Pulmonary artery endothelial cell (primary cell): Measurements from ENCODE around the gene DPEP2NB. TPM values are rescaled to one million over a fixed set of nuclear protein-coding genes. Genes with fewer than 3 reads are reported as not detected.
"Not testable (repeated sequence)": the region's sequence is repeated elsewhere in the genome, so short reads cannot be mapped to it uniquely, and the experiment has no call there.

ENCODE experiments used
- DNase-seq: peaks from one replicate; pipeline ENCODE4 v3.0.0-alpha.2; 2011; ENCODE audit warnings: low read depth, low spot score
- total RNA-seq: library from RNA; depleted of rRNA; stranded (reverse); fragments of >200 nt; gene quantifications from 2 replicates; pipeline ENCODE4 v1.2.3, GENCODE V29; 2014

Gene DPEP2NB
- total RNA-seq, 1 donor from 2014 or later, result not detected

DNA sequence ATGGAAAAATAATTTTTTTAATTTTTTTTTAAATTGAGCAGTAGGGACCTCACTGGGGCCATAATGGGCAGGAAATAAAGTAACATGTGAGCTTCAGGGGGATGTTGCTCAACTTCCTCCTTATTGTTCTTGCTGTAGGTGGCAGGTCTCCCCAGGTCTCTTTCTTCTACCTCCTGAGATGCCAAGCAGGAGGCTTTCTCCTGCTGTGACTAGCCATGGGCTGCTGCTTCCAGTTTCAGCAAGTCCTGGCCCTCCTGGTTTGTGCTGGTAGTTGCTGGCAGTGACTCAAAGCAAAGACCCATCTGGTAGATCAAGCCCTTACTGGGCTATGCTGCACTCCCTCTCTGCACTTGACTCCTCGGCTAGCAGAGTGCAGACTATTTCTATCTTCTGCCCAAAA is 2.3 kb downstream of the DPEP2NB start:
- DNase-seq, result no peak

DNA sequence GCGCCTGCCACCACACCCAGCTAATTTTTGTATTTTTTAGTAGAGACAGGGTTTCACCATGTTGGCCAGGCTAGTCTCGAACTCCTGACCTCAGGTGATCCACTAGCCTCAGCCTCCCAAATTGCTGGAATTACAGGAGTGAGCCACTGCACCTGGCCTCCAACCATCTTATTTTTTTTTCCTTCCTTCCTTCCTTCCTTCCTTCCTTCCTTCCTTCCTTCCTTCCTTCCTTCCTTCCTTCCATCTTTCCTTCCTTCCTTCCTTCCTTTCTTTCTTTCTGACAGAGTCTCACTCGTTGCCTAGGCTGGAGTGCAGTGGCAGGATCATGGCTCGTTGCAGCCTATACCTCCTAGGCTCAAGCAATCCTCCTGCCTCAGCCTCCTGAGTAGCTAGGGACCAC is 5.8 kb downstream of the DPEP2NB start:
- DNase-seq, result not testable (repeated sequence)

DNA sequence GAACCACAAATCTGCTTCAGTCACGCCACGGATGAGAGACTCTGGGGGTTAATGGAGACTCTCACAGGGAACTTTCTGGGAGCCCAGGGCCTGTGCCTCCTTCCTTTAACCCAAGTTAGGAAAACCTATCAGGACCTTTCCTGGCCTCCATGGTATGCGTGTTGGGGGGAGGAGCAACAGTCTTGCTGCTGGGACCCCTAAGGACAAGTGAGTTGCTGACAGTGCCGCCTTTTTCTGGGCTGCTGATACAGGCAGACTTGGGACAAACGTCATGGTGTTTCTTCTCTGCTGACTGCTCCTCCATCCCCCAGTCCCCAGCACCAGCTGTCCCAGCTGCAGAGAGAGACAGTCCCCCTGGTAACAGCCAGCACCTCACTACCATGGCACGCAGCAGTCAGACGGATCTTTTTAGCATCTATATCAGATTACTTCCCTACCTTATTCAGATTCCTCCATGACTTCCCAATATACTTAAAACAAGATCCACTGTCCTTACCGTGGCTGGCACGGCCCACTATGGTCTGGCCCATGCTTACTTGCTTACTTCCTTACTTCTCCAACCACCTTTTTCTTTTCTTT is 6.5 kb downstream of the DPEP2NB start:
- no peak for DNase-seq

DNA sequence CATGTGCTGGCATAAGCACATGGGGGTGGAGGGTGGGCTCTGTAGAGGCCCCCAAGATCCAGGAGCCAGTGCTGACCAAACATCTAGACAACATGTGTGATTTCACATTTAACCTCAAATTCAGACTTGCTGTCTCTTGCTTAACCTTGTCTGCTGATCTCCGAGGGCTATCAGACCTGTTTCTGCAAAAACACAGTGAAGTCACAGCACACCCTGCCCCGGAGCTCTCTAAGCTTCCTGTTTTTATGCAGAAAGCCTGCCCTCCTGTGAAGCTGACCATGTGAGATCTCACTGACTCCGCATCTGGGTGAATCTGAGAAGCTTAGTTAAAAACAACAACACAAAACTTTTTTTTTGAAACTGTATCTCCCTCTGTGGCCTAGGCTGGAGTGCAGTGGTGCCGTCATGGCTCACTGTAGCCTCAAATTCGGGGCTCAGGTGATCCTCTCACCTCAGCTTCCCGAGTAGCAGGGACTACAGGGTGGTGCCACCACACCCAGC is 9.9 kb downstream of the DPEP2NB start:
- peak; percentile 71 for DNase-seq

DNA sequence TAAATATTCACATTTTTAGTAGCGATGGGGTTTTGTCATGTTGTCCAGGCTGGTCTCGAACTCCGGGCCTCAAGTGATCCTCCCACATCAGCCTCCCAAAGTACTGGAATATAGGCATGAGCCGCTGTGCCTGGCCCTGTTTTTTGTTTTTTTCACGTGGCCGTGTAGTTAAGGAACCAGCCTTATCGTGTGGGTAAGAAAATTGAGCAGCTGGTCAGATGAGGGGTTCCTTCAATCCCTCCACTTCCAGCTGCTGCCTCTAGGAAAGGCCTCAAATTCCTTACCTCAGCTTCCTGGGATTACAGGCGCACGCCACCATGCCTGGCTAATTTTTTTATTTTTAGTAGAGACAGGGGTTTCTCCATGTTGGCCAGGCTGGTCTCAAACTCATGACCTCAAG is 10.5 kb downstream of the DPEP2NB start:
- DNase-seq, result no peak

DNA sequence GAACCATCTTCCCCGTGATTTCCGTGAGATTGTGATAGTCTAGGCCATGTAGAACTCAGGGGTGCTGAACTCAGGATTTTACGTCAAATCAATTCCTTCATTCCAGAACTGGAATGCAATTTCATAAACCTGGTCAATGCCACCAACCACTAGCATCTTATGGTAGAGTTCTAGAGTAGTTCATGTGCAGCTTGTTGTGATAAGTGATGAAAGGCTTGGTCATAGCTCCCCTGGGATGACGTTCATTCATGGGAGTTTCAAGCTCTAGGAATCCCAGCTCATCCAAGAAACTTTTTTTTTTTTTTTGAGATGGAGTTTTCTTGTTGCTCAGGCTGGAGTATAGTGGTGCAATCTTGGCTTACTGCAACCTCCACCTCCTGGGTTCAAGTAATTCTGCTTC is 12.7 kb downstream of the DPEP2NB start:
- DNase-seq, result no peak

DNA sequence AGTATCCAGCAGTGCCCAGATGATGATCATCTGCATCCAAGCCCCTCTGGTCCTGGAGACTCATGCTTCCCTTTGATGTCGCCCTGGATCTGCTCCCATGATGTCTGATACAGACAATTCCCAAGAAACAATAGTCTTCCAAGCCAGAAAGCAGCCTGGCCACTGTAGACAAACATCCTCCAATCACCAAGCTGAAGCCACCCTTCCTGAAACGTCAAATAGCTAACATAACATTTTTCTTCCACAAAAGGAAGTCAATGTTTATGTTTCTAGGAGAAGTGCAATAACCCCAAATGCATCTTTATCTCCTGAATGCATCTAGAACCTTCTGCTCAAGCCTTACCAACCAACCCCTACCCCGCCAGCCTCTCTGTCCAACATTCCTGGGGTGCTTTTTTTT is 15.3 kb downstream of the DPEP2NB start:
- DNase-seq, result no peak

DNA sequence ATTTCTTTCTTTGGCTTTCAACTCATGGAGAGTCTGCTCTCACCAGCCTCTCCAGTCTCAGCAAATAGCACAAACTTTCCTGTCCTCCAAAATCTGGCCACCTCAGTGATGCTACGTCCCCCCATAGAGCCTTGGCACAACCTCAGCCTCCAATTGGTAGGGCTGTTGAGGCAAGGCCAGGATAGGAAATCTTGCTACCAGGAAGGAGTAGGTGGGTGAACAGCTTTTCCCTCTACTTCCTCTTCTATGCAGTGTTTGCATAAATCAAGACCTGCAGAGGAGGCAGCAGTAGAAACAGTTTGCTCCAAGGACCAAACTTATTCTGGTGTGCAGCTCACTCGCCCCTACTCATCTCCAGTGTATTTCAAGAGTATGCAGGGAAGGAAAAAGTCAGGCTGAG is 15.7 kb downstream of the DPEP2NB start:
- no peak for DNase-seq

DNA sequence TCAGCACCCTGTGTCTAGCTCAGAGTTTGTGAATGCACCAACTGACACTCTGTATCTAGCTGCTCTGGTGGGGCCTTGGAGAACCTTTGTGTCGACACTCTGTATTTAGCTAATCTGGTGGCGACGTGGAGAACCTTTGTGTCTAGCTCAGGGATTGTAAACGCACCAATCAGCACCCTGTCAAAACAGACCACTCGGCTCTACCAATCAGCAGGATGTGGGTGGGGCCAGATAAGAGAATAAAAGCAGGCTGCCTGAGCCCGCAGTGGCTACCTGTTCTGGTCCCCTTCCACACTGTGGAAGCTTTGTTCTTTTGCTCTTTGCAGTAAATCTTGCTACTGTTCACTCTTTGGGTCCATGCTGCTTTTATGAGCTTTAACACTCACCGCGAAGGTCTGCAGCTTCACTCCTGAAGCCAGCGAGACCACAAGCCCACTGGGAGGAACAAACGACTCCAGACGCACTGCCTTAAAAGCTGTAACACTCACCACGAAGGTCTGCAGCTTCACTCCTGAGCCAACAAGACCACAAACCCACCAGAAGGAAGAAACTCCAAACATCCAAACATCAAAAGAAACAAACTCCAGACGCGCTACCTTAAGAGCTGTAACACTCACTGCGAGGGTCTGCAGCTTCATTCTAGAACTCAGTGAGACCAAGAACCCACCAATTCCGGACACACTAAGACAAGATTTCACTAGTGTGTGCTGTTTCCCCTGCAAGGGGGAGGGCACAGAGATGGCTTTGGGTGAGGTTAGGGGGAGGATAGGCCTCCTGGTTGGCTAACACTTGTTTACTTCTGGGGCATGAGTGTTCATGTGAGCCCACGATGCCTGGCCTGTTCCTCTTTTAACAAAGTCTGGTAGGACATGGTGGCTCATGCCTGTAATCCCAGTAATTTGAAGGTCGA is 16.7 kb downstream of the DPEP2NB start, which contains the start of gene DPEP2:
Gene DPEP2, minus strand, starts transcription at position 706 of the 910 bp plus-strand sequence. CDS start 6,272 bp downstream, outside the sequence.
- DNase-seq, result not testable (repeated sequence)

DNA sequence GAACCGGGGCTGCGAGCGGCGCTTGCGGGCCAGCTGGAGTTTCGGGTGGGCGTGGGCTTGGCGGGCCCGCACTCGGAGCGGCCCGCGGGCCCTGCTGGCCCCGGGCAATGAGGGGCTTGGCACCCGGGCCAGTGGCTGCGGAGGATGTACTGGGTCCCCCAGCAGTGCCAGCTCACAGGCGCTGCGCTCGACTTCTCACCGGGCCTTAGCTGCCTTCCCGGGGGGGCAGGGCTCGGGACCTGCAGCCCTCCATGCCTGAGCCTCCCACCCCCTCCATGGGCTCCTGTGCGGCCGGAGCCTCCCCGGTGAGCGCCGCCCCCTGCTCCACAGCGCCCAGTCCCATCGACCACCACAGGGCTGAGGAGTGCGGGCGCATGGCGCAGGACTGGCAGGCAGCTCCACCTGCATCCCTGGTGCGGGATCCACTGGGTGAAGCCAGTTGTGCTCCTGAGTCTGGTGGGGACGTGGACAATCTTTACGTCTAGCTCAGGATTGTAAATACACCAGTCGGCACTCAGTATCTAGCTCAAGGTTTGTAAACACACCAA is 17.4 kb downstream of the DPEP2NB start:
- not testable (repeated sequence) for DNase-seq

DNA sequence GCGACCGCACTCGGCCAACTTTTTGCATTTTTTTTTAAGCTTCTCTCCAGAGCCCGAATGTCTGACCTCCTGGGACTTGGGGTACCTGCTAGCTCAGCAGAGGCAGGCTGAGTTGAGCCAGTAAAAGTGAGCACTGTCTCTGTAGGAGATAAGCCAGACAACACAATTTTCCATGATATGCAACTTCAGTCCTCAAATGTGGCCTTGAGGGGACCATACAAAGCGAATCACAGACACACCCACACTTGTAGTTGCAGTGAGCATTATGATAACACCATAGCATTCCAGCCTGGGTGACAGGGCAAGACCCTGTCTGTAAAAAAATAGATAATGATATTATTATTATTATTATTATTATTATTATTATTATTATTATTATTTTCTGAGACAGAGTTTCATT is 19.0 kb downstream of the DPEP2NB start:
- no peak for DNase-seq

DNA sequence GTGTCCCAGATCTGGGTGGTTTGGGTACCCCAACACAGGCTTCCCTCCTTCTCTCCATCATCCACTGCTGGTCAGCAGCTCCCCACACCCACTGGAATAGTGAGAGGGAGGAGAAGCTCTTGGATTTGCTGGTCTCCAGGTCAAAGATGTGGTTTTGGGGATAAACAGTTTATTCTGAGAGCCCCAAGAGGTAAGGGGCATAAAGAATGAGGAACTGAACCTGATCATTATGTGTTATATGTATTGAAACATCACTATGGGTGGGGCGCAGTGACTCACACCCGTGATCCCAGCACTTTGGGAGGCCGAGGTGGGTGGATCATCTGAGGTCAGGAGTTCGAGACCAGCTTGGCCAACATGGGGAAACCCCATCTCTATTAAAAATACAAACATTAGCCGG is 20.3 kb downstream of the DPEP2NB start:
- DNase-seq, result no peak

DNA sequence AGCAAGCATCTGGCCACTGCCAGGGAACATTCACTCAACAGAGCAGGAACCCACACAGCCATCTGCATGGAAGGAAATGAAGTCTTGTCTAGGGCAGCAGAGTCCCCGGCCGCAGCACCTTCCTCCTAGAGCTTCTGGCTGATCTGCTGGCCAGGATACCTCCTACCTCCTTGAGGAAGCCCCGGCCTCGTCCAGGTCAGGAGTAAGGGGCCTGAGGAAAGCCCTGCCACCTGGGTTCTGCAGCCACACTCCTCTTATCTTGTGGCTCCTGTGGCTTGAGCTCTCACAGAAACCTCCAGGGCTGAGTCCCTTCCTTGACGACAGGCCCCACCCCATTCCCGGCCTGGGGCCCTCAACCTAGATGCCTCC is 21.7 kb downstream of the DPEP2NB start:
- DNase-seq, result not testable (repeated sequence)

DNA sequence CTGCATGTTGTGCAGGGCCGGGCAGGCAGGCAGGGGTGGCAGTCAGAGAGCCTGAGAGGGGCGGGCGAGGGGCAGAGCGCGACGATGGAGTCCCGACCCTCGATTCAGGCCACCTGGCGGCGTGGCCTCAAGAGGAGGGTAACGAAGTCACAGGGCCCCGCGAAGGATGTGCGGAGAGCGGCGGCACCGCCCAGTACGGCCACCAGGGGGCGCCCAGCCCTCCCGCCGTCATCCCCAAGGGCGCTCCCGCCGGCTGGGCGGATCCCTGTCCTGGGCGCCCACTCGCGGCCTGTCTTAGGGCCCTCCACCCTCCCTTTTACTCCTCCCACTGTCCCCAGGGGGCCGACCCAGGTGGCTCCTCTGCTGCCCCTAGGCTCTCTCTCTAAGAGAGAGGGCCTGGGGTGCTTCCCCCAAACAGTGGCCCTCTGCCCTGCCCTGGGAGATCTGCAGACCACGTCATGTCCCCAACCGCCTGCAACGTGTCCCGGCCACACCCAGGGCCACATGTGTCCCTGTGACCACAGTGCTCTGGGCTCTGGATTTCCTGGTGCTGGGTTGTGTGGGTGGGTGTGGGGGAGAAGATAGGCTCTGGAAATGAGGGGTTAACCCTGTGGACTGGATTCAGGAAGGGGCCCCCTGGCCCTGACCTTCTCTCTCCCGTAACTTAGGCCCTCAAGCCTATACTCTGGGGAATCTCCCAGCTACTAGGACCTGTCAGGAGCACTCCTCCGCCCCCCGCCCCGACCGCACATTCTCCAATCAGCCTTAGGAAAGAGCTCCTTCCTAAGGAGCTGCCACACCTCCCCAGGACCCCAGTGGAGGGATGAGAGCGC is 22.3 kb downstream of the DPEP2NB start:
- no peak for DNase-seq

DNA sequence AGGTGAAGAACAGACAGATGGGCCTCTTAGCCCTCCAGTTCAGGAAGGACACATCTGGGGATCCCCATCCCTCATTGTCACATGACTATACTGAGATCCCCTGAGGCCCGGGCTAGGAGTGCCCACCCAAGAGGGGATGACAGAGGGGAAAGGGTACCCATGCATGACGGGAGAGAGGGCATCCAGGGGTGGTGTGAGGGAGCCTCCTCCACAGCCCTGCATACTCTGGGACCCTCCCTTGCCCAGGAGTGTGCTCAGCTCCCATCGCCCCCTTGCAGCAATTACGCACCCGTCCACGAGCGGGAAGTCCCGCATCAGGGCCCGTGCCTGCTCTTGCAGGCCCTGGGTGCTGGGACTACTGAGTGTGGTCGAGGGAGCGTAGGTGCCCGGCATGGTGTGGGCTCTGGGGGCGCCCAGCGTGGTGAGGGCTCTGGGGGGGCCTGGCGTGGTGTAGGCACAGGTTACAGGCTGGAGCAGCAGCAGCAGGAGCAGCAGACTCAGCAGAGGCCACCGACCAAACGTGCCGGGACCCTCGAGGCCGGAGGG is 23.0 kb downstream of the DPEP2NB start:
- no peak for DNase-seq

DNA sequence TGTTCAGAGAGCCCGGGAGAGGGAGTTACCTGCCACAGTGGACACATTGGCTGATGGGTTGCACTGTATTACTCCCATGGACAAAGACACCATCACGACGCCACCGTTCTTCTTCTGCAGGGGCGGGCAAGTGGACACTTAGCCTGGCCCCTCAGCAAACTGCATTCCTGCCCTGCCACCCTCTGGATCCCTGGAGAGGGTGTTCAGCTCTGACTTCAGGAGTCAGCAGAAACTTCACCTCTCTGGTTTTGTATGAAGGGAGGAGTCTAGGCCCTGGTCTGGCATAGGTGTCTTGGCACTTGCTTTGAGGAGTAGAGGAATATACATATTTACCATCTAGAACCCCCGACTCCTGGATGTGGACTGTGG is 25.7 kb downstream of the DPEP2NB start:
- no peak for DNase-seq

DNA sequence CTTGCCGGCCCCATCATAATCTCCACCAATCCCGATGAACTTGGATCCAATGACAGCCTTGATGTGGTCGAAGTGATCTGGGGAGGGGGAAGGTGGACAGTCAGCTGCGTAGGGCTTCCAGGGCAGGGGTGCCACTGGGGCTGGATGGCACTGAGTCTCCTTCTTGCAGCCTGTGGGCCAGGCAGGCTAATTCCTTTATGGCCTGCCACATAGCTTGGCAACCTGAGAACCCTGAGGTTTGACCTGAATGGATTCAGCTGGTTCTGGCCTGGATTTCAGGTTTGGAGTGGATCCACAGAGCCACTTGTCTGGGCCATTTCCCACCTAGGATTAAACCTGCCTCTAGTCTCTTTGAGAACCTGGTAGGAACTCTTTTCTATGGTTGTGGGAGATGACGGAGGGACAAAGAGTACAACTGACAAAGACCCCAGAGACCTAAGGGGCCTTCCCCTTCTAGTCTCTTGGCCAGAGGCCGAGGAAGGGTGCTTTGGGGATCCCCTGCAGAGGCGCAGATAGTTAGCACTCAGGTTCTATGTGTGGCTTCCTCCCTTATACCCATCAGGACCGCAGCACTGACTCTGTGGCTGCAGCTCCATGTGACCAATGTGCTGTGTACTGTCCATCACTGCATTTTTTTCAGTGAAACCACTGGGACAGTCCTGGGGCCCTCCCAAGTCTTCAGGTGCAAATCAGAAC is 26.2 kb downstream of the DPEP2NB start:
- DNase-seq, result no peak

DNA sequence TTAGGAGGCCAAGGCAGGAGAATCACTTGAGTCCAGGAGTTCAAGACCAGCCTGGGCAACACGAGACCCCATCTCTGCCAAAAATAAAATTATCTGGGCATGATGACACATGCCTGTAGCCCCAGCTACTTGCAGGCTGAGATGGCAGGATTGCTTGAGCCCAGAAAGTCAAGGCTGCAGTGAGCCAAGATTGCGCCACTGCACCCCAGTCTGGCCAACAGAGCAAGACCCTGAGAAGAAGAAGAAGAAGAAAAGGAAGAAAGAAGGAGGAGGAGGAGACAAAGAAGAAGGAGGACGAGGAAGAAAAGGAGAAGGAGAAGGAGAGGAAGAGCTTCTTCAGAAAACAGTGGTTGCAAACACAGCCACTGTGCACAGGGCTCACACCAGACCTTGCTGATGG is 27.0 kb downstream of the DPEP2NB start:
- DNase-seq, result no peak

DNA sequence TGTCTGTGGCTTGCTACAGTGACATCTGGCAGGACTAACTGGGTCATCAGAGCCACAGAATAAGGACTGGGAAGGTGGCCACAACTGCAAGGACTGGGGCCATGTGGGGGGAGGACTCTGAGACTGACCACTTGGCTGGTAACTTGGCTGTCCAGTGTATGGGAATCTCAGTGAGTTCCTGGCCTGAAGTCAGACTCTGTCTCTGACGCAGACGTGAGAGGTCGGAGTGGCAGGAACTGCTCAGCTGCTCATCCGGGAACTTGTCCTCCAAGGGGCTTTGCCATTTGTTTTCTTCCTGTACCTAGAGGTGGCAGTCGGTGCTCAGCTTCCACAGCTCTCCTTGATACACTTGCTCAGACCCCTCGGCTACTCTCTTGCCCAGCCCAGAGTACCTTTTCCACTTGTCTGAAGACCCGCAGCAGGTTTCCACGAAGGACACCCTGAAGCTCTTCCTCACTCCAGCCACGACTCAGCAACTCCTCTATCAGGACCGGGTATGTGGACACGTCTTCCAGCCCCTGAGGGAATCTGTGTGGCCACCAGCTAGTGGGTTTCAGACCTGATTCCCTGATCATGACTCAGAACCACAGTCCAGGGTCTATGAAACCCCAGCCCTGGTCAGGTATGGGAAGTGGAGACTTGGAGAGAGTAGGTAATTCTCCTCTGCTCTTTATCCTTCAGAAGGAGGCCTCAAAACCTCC is 28.1 kb downstream of the DPEP2NB start:
- no peak for DNase-seq

DNA sequence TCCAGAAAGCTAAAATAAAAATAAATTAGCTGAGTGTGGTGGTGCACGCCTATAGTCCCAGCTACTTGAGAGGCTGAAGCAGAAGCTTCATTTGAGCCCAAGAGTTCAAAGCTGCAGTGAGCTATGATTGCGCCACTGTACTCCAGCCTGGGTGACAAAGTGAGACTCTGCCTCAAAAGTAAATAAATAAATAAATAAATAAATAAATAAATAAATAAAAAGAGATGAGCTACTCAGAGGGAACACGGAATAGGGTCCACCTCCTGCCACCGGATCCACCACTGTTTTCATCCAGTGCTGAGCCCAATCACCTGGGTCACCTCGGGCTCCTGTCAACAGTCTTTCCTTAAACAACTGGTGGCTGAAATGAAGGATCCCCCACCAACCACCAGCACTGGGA is 28.8 kb downstream of the DPEP2NB start:
- DNase-seq, result no peak
